GM12891 (cell line): Measurements from ENCODE around the gene IRX3.

ENCODE experiments used
- PAX5 ChIP-seq: IDR thresholded peaks from 2 replicates; pipeline ENCODE4 v1.6.1; 2011; ENCODE audit warnings: low read length, moderate library complexity, mild to moderate bottlenecking; ENCODE audit not compliant: insufficient read depth, severe bottlenecking
- POLR2A ChIP-seq: IDR thresholded peaks from 2 replicates; pipeline ENCODE4 v1.6.1; 2011; ENCODE audit warnings: low read depth, low read length, control low read depth
- POLR2AphosphoS5 ChIP-seq: IDR thresholded peaks from 2 replicates; pipeline ENCODE4 v1.6.1; 2011; ENCODE audit warnings: low read depth, low read length, control low read depth
- SPI1 ChIP-seq: IDR thresholded peaks from 2 replicates; pipeline ENCODE4 v1.6.1; 2011; ENCODE audit warnings: low read depth, low read length, control low read depth
- TAF1 ChIP-seq: IDR thresholded peaks from 2 replicates; pipeline ENCODE4 v1.6.1; 2011; ENCODE audit warnings: low read depth, low read length, control low read depth

- no peak for TF ChIP-seq PAX5
- TF ChIP-seq POLR2AphosphoS5 = no peak
- TF ChIP-seq POLR2A = no peak
- no peak for TF ChIP-seq SPI1
- TF ChIP-seq TAF1 = no peak
Observed at GRCh38 chr16:54320697-54321340, 34.2 kb upstream of the IRX3 start.
